Placental pericyte (primary cell): ENCODE data around the gene ZKSCAN3. TPM values are rescaled to one million over a fixed set of nuclear protein-coding genes. Genes with fewer than 3 reads are reported as not detected.

Experiments
- small RNA-seq: library from RNA; depleted of rRNA; stranded (forward); fragments of <200 nt; gene quantifications from one replicate; pipeline ENCODE3, GENCODE V24; 2012; ENCODE audit warnings: low replicate concordance
- total RNA-seq: library from RNA; depleted of rRNA; stranded (reverse); fragments of >200 nt; gene quantifications from 2 replicates; pipeline ENCODE4 v1.2.3, GENCODE V29; 2012

ZKSCAN3 gene
- total RNA-seq = 3.3 and 3.9 TPM in 2 replicates

DNA sequence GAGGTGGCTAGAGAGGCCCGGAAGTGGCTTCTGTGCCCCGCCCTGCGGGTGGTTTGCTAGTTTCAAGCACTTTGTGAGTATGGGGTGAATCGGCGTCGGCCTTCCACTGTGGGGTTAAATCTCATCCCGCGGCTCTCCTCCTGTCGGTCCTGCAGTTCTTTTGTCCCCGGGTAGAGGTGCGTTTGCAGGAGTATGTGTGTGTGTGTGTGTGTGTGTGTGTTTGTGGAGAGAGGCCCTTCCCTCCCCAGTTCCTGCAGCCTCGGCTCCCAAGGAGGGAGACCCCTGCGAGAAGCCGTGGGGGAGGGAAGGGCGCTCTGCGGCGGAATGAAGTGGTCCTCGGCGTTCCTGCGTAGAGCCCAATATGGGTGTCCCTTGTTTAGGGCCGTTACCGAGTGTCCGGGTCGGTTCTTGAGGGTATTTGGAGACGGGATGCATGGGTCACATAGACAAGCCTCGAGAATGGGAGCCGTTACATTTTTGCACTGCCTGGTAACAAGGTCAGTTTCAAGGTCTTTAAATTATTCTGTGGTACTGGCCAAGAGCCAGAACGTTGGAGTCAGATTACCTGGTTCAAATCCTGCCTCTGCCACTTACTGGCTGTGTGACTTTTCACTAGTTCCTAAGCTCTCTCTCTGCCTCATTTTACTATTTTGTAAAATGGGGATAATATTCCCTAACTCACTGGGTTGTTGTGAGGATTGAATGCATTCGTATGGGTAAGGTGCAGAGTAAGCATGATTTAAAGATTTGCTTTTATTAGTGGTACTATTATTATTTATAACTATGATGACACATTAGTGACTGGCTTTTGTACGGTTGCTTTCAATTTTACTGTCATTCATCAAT is at the start of gene ZKSCAN3:
Gene ZKSCAN3 (plus strand): TSS at position 56 of the 846 bp plus-strand sequence. CDS start 9,640 bp downstream, outside the sequence.

DNA sequence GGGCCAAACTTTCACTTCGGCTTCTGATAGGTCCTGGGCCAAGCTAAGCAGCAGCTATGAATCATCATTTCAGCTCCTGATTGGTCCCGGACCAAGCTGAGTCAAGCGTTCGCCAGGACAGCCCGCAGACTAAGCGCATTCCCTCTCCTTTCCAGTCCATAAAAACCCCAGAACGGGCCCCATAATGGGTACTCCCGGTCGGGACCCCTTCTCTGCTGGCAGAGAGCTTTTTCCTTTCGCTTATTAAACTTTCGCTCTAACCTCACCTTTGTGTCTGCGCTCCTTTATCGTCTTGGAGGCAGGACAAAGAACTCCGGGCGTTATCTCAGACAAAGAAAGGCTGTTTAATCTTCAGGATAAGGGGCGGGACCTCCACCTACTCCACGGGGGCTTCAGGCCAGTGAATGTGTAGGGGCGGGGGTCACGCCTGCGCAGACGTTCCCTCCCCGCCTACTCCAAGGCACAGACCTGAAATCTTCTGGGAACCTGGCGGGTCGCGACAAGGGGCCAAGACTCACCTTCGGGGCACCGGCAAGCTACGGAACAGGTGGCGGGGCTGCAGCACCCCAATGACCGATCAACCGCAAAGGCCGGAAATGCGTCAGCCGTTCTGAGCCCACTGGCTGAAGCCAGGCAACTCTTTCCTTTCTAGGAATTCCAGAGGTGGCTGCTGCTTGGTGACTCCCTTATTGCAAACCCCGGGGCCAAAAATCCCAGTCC is 14.0 kb upstream of the ZKSCAN3 start, which contains the start of gene ZSCAN31:
Gene ZSCAN31 (minus strand): TSS at position 585 of the 720 bp plus-strand sequence. CDS start 6,465 bp downstream, outside the sequence.

DNA sequence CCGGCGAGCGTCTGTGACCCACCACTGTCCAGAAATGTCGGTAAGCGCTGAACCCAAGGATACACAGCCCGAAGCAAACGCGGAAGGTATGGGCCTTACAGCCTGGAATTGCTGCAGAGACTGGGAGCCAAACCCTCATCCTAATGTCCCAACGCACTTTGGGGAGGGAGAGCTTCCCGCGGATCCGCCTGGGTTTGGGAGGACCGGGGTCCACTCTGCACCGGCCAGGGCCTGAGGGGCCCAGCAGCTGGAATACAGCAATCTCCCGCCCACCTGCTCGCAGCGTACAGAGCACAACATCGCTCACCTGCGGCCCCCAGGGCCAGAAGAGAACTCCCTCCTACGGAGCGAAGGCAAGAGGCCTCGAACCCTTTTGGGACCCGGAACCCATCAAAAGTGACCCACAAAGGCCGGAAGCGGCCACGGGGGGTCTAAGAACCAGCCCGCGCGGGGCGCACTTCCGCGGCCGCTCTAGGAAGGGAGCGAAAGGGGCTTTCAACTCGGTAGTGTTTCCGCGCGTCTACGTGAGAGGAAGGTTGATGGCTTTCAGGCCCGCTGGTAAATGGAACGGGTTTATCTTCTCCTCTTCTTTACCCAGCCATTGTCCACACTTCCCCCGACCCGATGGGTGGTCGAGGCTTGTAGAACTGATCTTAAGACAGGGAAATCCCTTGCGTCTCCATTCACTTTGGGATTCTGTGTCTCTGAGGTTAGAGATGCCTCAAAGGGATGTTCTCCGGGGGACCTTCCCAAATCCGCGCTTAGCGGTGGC is 49.8 kb downstream of the ZKSCAN3 start, which contains the start of gene ZSCAN12:
Gene ZSCAN12 (minus strand): TSS at position 398 of the 772 bp plus-strand sequence. CDS start 1,342 bp downstream, outside the sequence.

Small RNA genes lying within 50 kb of the gene (small RNA-seq; reads per million reads assigned to genes)
- gene AL021997.1 (not detected), gene AL021997.2 (not detected), gene RNU2-45P (not detected)

Other genes starting within 250 kb of the ZKSCAN3 start
- 1.7 and 2.2 TPM in 2 replicates for gene ZSCAN16, start 225.3 kb upstream of the ZKSCAN3 start, total RNA-seq
- gene ZKSCAN8, start 208.1 kb upstream of the ZKSCAN3 start, total RNA-seq = 14.7 and 19.9 TPM in 2 replicates
- gene ZSCAN9, start 124.7 kb upstream of the ZKSCAN3 start, total RNA-seq = 7.9 and 14.0 TPM in 2 replicates
- gene ZKSCAN4, start 97.7 kb upstream of the ZKSCAN3 start, total RNA-seq = 3.1 and 4.2 TPM in 2 replicates
- 1.1 and 1.5 TPM in 2 replicates for gene NKAPL, start 90.7 kb upstream of the ZKSCAN3 start, total RNA-seq
- gene ZSCAN26, start 82.8 kb upstream of the ZKSCAN3 start, total RNA-seq = 8.8 and 10.9 TPM in 2 replicates
- gene PGBD1, start 68.4 kb upstream of the ZKSCAN3 start, total RNA-seq = 2.0 and 8.2 TPM in 2 replicates
- gene ZSCAN31, start 13.8 kb upstream of the ZKSCAN3 start, total RNA-seq = 2.0 and 3.7 TPM in 2 replicates
- gene ZSCAN12, start 49.8 kb downstream of the ZKSCAN3 start, total RNA-seq = 5.5 and 7.4 TPM in 2 replicates
- 0.57 and 0.88 TPM in 2 replicates for gene ZSCAN23, start 93.5 kb downstream of the ZKSCAN3 start, total RNA-seq
- not detected in 2 replicates for gene GPX6, start 165.8 kb downstream of the ZKSCAN3 start, total RNA-seq
- gene GPX5, start 175.9 kb downstream of the ZKSCAN3 start, total RNA-seq = not detected in 2 replicates